NOMO-1 (cell line): ENCODE data around the gene ZP3.
A peak's percentile ranks its signal among the peaks of the same experiment; 100 is the strongest.
"Not testable (repeated sequence)": the region's sequence is repeated elsewhere in the genome, so short reads cannot be mapped to it uniquely, and the experiment has no call there.

Experiments used
- DNase-seq, 2 experiments: peaks; one replicate each; lab custom pipeline; 2025; ENCODE audit not compliant: unreplicated experiment in 2 of 2; lab: John Stamatoyannopoulos, UW

Gene ZP3

GRCh38 chr7:76424413-76425111, at the start of gene ZP3:
TSS of gene ZP3 (plus strand) at chr7:76424950. CDS start at chr7:76424965, 15 bp downstream.
- DNase-seq: no peak

GRCh38 chr7:76375251-76375650, 49.5 kb upstream of the ZP3 start:
- no peak for DNase-seq

GRCh38 chr7:76377186-76377918, 47.4 kb upstream of the ZP3 start:
- no peak for DNase-seq

- DNase-seq: no peak
These were observed 44.2 kb upstream of the ZP3 start for GRCh38 chr7:76380623-76380966.

GRCh38 chr7:76381814-76382213, 42.9 kb upstream of the ZP3 start:
- DNase-seq: peak in 1 of 2 experiments; percentile 60

GRCh38 chr7:76383089-76383944, 41.4 kb upstream of the ZP3 start:
- no peak for DNase-seq

- DNase-seq: no peak
These were observed 38.0 kb upstream of the ZP3 start for GRCh38 chr7:76386691-76387260.

- not testable (repeated sequence) for DNase-seq
These were observed 37.0 kb upstream of the ZP3 start for GRCh38 chr7:76387789-76388188.

- no peak for DNase-seq
These were observed 34.7 kb upstream of the ZP3 start for GRCh38 chr7:76390092-76390491.

GRCh38 chr7:76392531-76393115, 32.1 kb upstream of the ZP3 start:
- no peak for DNase-seq

GRCh38 chr7:76393116-76394031, 31.4 kb upstream of the ZP3 start:
- peak; percentile 100 for DNase-seq

GRCh38 chr7:76394957-76395356, 29.8 kb upstream of the ZP3 start:
- peak; percentile 59 to 62 for DNase-seq

GRCh38 chr7:76395605-76395964, 29.2 kb upstream of the ZP3 start:
- not testable (repeated sequence) for DNase-seq

- no peak for DNase-seq
These were observed 28.6 kb upstream of the ZP3 start for GRCh38 chr7:76395965-76396726.

- no peak for DNase-seq
These were observed 27.9 kb upstream of the ZP3 start for GRCh38 chr7:76396864-76397263.

GRCh38 chr7:76397409-76398183, 27.2 kb upstream of the ZP3 start:
- DNase-seq: peak; percentile 67 to 90

- DNase-seq: no peak
These were observed 24.5 kb upstream of the ZP3 start for GRCh38 chr7:76400248-76400647.

- peak; percentile 68 to 77 for DNase-seq
These were observed 21.7 kb upstream of the ZP3 start for GRCh38 chr7:76403097-76403496.
